Esophagus muscularis mucosa (tissue), 4 donors: Measurements from ENCODE around the gene EHBP1. TPM values are rescaled to one million over a fixed set of nuclear protein-coding genes. Genes with fewer than 3 reads are reported as not detected.

Experiments used
- DNase-seq: peaks from one replicate; pipeline ENCODE4 v3.0.0-alpha.2; 2017; ENCODE audit errors: extremely low spot score
- H3K27ac ChIP-seq, 4 donors: fragments of 200-600 bp; sonication (generic); replicated peaks in 1 of 4; 1 replicate in 3 of 4; 2 replicates in 1 of 4; pipeline ENCODE4 v1.5.1; 2016 to 2019; ENCODE audit warnings: mild to moderate bottlenecking in 1 of 4
- H3K27me3 ChIP-seq, 4 donors: fragments of 200-600 bp; sonication (generic); one replicate each; pipeline versions ENCODE4 v1.5.1 to v1.6.0; 2016 to 2019
- H3K36me3 ChIP-seq, 4 donors: fragments of 200-600 bp; sonication (generic); one replicate each; pipeline ENCODE4 v1.5.1; 2016 to 2019
- H3K4me1 ChIP-seq, 4 donors: fragments of 200-600 bp; sonication (generic); one replicate each; pipeline ENCODE4 v1.5.1; 2016 to 2019
- H3K4me3 ChIP-seq, 4 donors: fragments of 200-600 bp; sonication (generic); 1 replicate in 2 of 4; 2 replicates in 2 of 4; pipeline ENCODE4 v1.5.1; 2016 to 2019; ENCODE audit warnings: mild to moderate bottlenecking in 4 of 4, moderate library complexity in 1 of 4
- H3K9me3 ChIP-seq, 4 donors: fragments of 200-600 bp; sonication (generic); 1 replicate in 3 of 4; 2 replicates in 1 of 4; pipeline ENCODE4 v1.5.1; 2016 to 2019
- EP300 ChIP-seq: sonication (generic); formaldehyde crosslinking; IDR thresholded peaks from one replicate; pipeline ENCODE4 v1.6.1; 2017; ENCODE audit warnings: antibody characterized with exemption
- POLR2A ChIP-seq: fragments of 450-650 bp; IDR thresholded peaks from one replicate; pipeline ENCODE4 v1.6.1; 2017; ENCODE audit warnings: antibody characterized with exemption, moderate library complexity, mild to moderate bottlenecking, low read depth
- POLR2AphosphoS5 ChIP-seq, 2 donors: sonication (generic); formaldehyde crosslinking; IDR thresholded peaks; one replicate each; pipeline ENCODE4 v1.6.1; 2017; ENCODE audit warnings: antibody characterized with exemption in 2 of 2
- WGBS: methylation state at CpG from one replicate; pipeline ENCODE4 v1.1.5; 2018; 5-methylcytosine and 5-hydroxymethylcytosine counted together
- intact Hi-C: fragments of 100-400 bp; cut with DNase I; formaldehyde crosslinking; loops from one replicate; pipeline ENCODE4 v1.15.1; 2023
- total RNA-seq, 4 donors: library from RNA; depleted of rRNA; stranded (reverse); fragments of >200 nt; gene quantifications; one replicate each; pipeline versions ENCODE4 v1.1.0 to v1.2.1, GENCODE V29; 2016
- TF ChIP-seq, protein P1 (sequence below), 3 experiments: fragments of 200-600 bp in 2 of 3; fragments of 450-650 bp in 1 of 3; sonication (generic) in 2 of 3; IDR thresholded peaks; one replicate each; pipeline ENCODE4 v1.5.1; 2017 to 2019; ENCODE audit warnings: antibody characterized with exemption in 3 of 3, mild to moderate bottlenecking in 2 of 3, moderate library complexity in 1 of 3

EHBP1 gene
- total RNA-seq, 4 donors from 2014 or later: 103 to 199 (median 151) TPM

DNA sequence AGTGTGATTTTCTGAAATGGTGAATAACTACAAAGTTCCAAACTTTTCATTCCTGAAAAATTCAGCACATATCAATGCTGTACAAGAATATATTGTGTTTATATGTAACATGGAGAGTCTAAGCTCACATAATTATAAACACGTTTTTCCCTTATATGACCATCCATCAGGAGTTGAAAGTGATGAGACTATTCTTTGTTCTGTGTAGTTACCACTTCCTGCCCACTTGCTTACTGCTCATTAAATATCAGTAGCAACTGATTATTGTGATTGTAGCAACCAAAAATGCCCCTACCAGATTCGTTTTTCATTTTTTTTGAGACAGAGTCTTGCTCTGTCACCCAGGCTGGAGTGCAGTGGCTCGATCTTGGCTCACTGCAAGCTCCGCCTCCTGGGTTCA, 375.9 kb downstream of the EHBP1 start:
- TF ChIP-seq, protein P1, sequence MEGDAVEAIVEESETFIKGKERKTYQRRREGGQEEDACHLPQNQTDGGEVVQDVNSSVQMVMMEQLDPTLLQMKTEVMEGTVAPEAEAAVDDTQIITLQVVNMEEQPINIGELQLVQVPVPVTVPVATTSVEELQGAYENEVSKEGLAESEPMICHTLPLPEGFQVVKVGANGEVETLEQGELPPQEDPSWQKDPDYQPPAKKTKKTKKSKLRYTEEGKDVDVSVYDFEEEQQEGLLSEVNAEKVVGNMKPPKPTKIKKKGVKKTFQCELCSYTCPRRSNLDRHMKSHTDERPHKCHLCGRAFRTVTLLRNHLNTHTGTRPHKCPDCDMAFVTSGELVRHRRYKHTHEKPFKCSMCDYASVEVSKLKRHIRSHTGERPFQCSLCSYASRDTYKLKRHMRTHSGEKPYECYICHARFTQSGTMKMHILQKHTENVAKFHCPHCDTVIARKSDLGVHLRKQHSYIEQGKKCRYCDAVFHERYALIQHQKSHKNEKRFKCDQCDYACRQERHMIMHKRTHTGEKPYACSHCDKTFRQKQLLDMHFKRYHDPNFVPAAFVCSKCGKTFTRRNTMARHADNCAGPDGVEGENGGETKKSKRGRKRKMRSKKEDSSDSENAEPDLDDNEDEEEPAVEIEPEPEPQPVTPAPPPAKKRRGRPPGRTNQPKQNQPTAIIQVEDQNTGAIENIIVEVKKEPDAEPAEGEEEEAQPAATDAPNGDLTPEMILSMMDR (IDR thresholded peaks at IDR 0.05): no peak
- TF ChIP-seq POLR2AphosphoS5 (IDR thresholded peaks at IDR 0.05): no peak
- TF ChIP-seq POLR2A: no peak
- TF ChIP-seq EP300: no peak

DNA sequence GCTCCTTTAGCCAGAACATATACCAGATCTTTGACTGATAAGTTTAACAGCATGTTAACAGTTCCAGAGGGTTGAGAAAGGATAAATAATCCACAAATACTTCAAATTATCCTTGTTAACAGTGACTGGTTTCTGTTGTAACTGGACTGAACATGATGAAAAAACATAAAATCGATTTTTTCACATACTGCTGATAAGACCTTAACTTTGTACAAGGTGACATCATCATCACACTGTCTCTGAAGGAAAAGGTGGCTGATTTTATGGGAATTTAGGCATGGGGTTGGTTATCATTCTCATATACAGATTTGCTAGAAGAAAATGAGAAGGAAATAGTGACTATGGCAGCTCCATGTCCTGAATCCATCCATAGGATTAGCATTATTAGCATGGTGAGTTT, 381.2 kb downstream of the EHBP1 start:
- Histone ChIP-seq H3K4me1 (no peaks in the 10 kb centered on the region), H3K9me3 (no peaks in the 10 kb centered on the region), H3K36me3 (no peaks in the 10 kb centered on the region), H3K4me3 (no peak overlapping the region), H3K27me3 (no peaks in the 10 kb centered on the region), H3K27ac (no peak overlapping the region)
- 63% methylated on average over 1 of the region's 1 CpG for WGBS
- intact Hi-C loops: no loop called here
- TF ChIP-seq POLR2AphosphoS5 (IDR thresholded peaks at IDR 0.05): no peak
- TF ChIP-seq POLR2A: no peak
- TF ChIP-seq, protein P1 (IDR thresholded peaks at IDR 0.05): no peak
- TF ChIP-seq EP300: no peak
- DNase-seq: no peak

More for the DNA sequence above, 375.9 kb downstream of the EHBP1 start:
- H3K27me3 ChIP-seq: peaks cover 0 to 6% (median 0%) of the 10 kb centered on the region in 4 donors
- intact Hi-C loops: no loop called here
- 73% methylated on average over 4 of the region's 4 CpGs for WGBS
- H3K36me3 ChIP-seq: no peaks in the 10 kb centered on the region
- no peak for DNase-seq
- H3K4me3 ChIP-seq: no peak overlapping the region
- no peaks in the 10 kb centered on the region for H3K4me1 ChIP-seq
- no peaks in the 10 kb centered on the region for H3K9me3 ChIP-seq
- H3K27ac ChIP-seq: no peak overlapping the region

DNA sequence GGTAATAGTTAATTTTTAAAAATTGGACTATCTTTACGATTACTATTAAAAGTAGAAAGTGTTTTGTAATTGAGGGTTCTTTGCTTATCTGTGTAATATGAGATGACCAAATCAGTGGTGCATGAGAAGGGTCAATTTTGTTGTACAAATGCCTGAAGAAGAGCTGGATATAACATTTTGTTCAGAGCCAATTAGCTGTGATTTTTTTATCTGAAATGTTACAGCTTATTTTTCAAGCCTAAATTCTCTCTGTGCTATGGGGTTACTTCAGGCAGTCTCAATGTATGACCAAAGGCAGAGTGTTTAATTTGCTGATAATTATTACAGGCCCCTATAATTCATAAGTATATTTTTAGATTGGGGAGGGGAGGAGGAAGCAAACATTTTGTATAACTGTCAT, 386.9 kb downstream of the EHBP1 start:
- H3K27ac ChIP-seq: no peak overlapping the region
- TF ChIP-seq, protein P1 (IDR thresholded peaks at IDR 0.05): no peak
- no peak for TF ChIP-seq POLR2AphosphoS5 (IDR thresholded peaks at IDR 0.05)
- no peak for TF ChIP-seq POLR2A
- no peak for TF ChIP-seq EP300
- 86% methylated on average over 1 of the region's 1 CpG for WGBS
- intact Hi-C loops: no loop called here
- DNase-seq: no peak
- no peaks in the 10 kb centered on the region for H3K36me3 ChIP-seq
- no peaks in the 10 kb centered on the region for H3K27me3 ChIP-seq
- H3K9me3 ChIP-seq: no peaks in the 10 kb centered on the region
- no peak overlapping the region for H3K4me3 ChIP-seq
- H3K4me1 ChIP-seq: no peaks in the 10 kb centered on the region

DNA sequence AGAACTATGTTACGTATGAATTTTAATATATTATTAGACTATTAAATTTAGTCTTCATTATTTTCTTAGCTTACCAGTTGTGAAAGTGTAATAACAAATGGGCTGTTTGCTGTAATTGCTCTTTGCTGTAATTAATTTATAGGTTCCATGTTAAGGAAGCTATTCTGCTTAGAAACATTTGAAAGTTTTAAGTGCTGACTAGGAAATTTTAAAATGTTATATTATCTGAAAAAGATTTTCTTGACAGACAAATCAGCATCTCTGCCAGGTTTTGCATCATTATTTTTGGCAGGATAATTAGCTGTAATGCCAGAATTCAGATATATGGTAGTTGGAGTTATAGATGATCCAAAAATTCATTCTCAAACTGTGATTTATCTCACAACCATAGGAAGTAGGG, 387.3 kb downstream of the EHBP1 start:
- TF ChIP-seq, protein P1 (IDR thresholded peaks at IDR 0.05): no peak
- no peak for TF ChIP-seq POLR2AphosphoS5 (IDR thresholded peaks at IDR 0.05)
- no peak for TF ChIP-seq POLR2A
- no peak for TF ChIP-seq EP300
- 2% methylated on average over 1 of the region's 1 CpG for WGBS

DNA sequence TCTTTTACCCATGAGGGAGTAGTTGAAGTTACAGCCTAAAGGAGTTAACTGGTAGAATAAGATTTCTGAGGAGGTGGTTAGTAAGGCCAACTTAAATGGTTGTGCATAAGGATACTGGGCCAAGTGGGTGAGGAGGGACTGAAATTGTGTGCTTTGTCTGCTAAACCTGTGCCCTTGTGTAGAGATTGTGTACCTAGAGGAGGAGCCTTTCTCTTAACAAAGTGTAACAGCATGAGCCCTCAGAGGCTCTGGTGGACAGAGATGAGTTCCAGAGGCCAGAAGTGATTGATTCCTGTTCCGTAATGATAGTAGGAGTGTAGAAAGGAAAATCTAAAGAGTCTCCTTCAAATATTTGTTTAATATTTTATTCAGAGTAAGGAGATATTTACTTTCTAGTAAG, 388.0 kb downstream of the EHBP1 start:
- no peaks in the 10 kb centered on the region for H3K36me3 ChIP-seq
- no peak for TF ChIP-seq POLR2A
- TF ChIP-seq, protein P1 (IDR thresholded peaks at IDR 0.05): no peak
- TF ChIP-seq POLR2AphosphoS5 (IDR thresholded peaks at IDR 0.05): no peak
- no peak for TF ChIP-seq EP300
- intact Hi-C loops: no loop called here
- H3K27me3 ChIP-seq: no peaks in the 10 kb centered on the region
- no peaks in the 10 kb centered on the region for H3K4me1 ChIP-seq
- H3K9me3 ChIP-seq: no peaks in the 10 kb centered on the region
- DNase-seq: no peak
- H3K27ac ChIP-seq: no peak overlapping the region
- no peak overlapping the region for H3K4me3 ChIP-seq
- WGBS: 81% methylated on average over 1 of the region's 1 CpG

More for the DNA sequence above, 387.3 kb downstream of the EHBP1 start:
- no peaks in the 10 kb centered on the region for H3K27me3 ChIP-seq
- no peaks in the 10 kb centered on the region for H3K9me3 ChIP-seq
- no peak for DNase-seq
- intact Hi-C loops: no loop called here
- H3K27ac ChIP-seq: no peak overlapping the region
- no peaks in the 10 kb centered on the region for H3K4me1 ChIP-seq
- no peaks in the 10 kb centered on the region for H3K36me3 ChIP-seq
- H3K4me3 ChIP-seq: no peak overlapping the region
